Suppressor macrophage treated with lipopolysaccharide for 4 hours (primary cell): ENCODE measurements around the gene RASGEF1C.

Source experiments
- DNase-seq: peaks from one replicate; pipeline ENCODE4 v3.0.0-alpha.2; 2020

The RASGEF1C gene

GRCh38 chr5:180179442-180180420, 29.3 kb downstream of the RASGEF1C start:
- DNase-seq: no peak

- no peak for DNase-seq
Observed at GRCh38 chr5:180178531-180179441, 30.2 kb downstream of the RASGEF1C start.

GRCh38 chr5:180176191-180176590, 32.8 kb downstream of the RASGEF1C start:
- no peak for DNase-seq

DNA sequence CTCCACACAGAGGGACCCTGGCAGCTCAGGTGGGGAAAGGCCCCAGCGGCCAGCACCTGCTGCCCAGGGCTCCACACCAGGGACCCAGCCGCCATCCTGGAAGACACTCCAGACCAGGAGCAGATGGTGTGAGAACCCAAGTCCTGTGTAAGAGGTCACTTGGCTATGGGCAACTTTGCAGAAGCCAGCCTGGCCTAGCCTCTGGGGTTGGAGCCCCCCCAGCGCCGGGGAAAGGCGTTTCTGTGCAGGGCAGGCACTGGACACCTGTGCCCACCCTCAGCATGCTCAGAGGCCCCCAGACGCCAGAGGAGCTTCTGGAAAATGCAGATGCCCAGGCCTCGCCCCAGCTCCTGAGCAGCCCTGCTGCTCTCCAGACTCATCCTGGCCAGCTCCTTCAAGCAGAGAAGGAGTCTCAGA, 34.0 kb downstream of the RASGEF1C start:
- DNase-seq: no peak

DNA sequence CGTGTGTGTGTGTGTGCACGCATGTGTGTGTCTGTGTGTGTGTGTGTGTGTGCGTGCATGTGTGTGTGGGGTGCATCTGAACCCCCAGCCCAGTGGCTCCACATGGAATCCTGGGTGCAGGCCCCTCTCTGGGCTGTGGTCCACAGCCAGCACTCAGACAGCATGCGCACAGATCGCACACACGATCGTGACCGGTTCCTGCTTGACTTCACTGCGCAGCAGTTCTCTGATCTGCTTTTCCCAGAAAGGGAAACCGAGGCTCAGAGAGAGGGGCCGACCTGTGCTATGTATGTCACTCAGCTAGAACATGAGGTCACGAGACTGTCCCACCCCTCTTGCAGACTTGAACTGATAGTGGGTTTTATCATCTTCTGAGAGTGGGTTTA, 34.4 kb downstream of the RASGEF1C start:
- DNase-seq: no peak

DNA sequence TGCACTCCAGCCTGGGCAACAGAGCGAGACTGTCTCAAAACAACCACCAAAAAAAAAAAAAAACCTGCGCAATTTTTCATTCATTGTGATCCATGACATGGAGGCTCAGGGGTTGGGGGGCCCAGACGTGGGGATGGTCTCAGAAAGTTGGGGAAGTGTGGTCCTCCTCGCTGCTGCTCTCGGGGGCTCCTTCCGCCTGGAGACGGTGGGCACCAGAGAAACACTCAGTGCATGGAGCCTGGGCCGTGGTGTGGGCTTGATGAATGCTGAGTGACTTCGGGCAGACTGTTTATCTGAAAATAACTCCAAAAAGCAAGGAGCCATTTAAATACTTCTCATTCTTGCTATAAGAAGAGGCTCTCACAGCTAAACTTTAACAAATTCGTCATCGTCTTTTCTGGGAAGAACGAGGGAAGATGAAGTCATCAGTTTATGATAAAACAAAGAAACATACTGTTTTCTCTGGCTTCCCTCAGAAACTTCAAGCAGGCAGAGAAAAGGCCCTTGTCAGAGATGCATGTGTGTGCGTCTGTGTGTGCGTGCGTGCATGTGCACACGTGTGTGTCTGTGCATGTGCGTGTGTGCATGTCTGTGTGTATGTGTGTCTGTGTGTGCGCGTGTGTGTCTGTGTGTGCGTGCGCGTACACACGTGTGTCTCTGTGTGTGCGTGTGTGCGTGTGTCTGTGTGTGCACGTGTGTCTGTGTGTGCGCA, 35.0 kb downstream of the RASGEF1C start:
- no peak for DNase-seq

DNA sequence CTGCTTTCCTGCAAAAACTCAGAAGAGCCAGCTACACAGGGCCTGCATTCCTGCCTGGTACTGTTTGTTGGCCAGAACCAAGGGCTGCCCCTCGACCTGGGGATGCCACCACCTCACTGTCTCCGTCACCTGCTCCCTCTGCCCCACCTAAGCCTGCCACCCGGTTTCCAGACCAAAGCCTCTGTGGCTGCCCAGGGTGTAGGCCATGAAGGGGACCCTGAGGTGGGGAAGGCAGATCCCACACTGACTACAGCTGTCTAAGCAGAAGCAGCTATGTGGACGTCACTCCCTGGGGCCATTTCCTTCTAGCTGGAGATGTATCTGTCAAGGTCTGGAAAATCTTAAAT, 35.8 kb downstream of the RASGEF1C start:
- no peak for DNase-seq

DNA sequence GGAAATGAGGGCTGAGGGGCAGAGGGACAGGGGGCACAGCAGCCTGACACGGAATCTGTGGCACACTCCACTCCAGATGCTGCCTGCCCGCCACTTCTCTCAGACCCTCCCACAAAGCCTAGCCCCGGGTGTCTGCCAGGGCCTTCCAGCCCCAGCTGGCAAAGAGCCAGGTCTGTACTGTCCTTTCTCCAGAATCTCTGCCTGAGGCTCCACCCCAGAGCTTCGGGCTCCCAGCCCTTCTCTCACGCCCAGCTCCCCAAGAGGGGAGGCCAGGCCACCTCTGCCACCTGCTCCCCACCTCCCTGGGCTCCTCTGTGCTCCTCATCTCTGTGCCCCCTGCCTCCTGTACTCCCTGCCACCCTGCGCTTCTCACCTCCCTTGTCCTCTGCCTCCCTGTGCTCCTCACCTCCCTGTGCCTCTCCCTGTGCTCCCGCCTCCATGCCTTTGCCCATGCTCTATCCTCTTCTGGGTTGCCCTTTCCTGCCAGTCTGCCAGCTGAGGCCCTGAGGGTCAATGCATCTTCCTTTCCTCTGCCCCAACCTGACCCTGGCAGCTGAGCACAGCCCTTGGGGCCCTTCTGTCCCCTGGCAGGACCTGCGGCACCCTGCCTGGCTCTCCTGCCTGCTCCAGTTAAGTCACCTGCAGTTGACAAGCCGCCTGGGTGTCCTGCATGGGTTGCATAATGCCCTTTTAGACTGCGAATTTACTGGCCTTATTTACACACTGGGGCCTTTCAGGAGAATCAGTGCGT, 36.4 kb downstream of the RASGEF1C start:
- no peak for DNase-seq

DNA sequence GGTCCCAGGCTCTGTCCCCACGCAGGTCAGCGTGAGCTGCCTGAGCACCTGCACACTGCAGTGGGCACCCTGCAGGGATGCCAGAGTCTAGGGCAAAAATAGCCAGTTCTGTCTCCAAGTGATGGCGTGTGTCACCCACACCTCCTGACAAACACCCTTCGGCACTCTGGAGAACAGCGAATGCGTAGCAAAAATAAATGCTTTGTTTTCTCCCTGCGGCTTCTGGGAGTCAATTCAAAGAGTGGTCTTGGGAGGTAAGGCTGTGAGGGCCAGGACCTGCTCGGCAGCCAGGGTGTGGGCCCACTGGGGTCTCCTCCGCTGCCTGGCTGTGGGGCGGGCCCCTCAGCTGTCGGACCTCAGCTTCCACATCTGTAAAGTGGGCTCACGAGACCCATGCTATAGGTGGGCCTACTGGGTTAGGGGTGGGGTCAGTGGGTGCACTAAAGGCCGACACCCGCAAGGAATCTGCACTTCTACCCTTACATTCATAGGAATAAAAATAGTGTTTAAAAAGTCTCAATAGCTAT, 37.4 kb downstream of the RASGEF1C start:
- DNase-seq: no peak

DNA sequence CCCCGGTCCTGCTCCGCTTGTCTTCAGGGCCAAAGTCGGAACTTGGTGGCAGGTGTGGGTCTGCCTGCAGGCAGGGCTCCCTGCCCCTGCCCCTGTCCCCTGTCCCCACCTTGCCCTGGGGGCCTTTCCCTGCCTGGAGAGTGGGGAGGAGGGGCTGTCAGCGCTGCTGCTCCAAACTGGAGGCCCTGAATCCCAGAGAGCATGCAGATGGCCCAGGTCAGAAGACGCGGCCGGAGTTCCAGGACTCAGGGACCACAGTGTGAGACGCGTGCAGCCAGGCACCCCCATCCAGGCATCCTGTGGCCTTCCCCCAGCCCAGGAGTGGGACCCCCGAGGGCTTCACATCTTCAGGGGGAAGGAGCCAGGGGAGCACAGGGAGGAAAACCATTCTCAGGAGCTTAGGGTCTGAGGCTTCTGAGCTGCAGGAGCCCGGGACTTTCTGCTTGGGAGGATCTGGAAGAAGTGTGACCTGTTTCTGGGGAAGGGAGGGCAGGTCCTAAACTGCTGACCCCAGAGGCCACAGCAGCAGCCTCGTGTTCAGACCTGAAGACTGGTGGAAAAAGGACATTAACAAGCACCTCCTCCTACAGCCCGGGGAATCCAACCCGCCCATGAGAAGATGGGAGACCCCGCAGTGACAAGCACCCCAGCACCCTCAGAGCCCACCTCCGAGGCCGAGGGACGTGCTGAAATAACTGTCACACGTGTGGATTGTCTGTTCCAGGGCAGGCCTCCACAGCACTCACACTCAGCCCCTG, 38.0 kb downstream of the RASGEF1C start:
- DNase-seq: no peak

GRCh38 chr5:180170106-180170809, 38.8 kb downstream of the RASGEF1C start:
- DNase-seq: no peak

DNA sequence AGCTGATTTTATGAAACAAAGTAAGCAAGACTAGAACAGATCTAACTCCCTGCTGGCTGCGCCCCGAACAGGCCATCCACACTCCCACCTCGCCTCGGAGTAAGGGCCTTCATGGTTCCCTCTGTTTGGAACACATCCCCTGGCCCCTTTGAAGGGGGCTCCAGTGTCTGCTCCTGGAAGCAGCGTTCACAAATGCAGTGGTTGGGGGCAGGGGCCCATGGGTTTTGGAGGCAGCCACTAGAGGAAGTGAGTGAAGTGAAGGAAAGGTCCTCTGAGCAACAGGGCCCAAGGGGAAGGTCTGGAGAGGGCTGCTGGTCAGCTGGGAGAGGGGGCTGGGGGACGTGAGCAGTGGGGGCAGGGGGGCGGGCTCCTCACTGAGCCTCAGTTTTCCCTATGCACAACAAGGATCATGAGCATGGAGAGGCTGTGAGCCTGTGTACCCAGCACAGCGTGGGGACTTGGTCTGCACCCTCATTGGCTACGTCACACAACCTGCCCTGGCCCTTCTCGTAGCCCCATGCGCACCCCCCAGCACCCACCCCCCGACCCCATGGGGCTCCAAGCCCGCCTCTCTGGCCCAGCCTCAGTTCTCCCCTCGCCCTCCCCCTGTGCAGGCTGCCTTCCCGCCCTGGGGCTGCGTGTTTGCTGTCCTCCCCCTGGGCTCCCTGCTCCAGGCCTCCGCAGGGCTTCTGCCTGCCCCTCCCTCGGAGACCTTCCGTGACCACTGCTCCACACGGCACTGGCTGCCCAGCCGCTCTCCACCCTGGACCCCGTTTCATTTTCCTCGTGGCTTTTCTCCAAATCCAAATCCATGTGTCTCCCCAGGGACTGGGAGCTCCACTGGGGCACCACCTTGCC, 39.5 kb downstream of the RASGEF1C start:
- DNase-seq: no peak

- DNase-seq: no peak
Observed at GRCh38 chr5:180168758-180169157, 40.3 kb downstream of the RASGEF1C start.

DNA sequence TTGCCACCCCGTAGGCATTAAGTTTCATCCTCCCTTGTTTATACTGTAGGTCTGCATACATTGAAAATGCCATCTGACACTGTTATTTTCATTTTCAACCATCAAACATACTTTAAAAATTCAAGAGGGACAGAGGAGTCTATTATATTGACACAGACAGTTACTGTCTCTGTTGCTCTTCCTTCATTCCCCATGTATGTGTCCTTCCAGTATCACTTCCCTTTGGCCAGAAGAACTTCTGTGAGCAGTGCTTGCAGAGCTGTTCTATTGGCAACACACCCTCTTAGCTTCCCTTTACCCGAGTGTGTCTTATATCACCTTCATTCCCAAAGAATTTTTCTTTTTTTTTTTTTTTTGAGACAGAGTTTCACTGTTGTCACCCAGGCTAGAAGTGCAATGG, 42.8 kb downstream of the RASGEF1C start:
- peak; percentile 75 for DNase-seq

DNA sequence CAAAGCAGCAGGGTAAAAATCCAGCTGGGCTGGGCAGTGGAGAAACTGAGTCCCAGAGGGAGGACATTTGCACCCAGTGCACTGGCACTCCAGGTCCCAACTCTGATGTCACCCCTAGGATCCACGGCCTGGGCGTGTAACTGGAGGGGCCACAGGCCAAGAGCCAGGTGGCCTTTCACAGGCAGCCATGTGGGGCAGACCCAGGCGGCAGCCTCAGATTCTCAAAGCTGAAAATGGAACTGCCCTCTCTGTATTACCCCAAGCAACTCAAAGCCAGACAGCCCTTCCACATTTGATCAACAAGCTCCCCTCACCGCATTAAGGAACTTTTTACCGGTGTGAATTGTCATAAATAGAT, 46.7 kb downstream of the RASGEF1C start:
- no peak for DNase-seq

- DNase-seq: no peak
Observed at GRCh38 chr5:180161420-180162303, 47.3 kb downstream of the RASGEF1C start.

DNA sequence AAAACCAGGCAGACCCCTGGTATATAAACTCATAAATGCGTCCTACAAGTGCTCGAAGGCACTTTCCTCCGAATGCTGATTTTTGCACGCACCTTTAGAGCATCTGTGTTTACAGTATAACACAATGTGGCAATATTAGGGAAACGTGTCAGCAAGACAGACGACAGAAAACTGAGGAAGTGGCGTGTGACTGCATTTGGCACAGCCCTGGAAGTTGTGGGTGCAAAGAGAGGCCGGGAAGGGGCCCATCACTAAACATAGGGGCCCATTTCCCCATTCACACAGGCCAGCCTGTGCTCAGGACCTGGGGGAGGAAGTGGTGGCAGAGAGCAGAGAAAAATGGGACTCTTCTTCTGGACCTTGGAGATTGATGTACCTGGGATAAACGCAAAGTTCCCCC, 48.2 kb downstream of the RASGEF1C start:
- peak; percentile 67 for DNase-seq

GRCh38 chr5:180160215-180160614, 48.8 kb downstream of the RASGEF1C start:
- DNase-seq: no peak

DNA sequence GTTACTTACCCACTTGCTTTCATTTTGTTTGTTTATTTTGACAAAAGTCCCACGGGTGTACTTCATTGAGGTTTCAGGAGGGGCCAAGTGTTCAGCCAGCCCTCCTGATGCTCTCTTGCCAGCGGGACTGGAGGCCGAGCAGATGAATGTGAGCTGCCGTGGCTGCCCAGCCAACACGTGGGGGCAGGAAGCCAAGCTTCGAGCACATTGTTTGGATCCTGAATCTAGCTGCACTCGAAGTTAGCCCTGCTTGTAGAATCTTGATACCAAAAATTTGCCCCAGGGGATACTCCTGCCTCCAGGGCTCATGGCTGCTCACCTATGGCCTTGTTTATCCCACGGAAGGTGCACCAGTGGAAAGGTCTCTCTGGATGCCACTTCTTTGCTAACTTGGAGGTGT, 49.3 kb downstream of the RASGEF1C start:
- no peak for DNase-seq
